Stimulated activated CD8-positive, alpha-beta memory T cell treated with anti-CD3 and anti-CD28 coated beads, Interleukin-4, amount 100 ng/mL, for 1 hour (primary cell): Measurements from ENCODE around the gene USP12.

Experiments used
- DNase-seq, 2 donors: peaks; one replicate each; pipeline ENCODE4 v3.0.0-alpha.2; 2020; ENCODE audit warnings: low read depth in 2 of 2, low spot score in 1 of 2

Gene USP12

DNA sequence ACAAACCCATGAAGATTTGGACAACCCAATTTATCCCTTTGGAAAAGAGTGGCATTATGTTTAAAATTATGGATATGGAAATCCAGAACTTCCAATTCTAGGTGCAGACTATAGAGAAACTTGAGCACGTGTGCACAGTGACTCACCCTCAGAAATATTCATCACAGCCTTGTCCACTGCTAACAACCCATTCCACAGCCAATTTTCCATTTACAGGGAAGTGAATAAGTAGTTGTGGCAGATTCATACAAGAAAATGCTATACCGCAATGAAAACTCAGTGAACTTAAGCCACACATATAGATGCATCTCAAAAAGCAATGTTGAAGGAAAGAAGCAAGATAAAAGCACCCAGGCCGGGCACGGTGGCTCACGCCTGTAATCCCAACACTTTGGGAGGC is 133.3 kb downstream of the USP12 start:
- no peak for DNase-seq

DNA sequence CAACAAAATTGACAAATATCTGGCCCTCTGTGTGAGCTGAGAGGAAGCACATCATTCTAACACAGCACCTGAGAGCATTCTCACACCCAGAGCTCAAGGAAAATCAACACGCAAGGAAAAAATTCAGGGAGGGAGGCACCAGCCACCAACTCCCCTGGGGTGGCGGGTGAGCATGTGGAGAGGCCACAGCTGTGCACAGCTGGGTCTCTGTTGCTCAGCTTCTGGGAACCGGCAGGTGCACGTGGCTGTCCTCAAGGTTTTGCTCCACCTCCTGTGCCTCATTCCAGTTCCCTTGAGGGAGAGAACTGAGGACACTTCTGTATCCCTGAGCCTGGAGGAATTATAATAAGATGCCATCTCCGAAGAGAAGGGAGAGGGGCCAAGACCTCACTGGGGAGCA is 134.0 kb downstream of the USP12 start:
- no peak for DNase-seq

DNA sequence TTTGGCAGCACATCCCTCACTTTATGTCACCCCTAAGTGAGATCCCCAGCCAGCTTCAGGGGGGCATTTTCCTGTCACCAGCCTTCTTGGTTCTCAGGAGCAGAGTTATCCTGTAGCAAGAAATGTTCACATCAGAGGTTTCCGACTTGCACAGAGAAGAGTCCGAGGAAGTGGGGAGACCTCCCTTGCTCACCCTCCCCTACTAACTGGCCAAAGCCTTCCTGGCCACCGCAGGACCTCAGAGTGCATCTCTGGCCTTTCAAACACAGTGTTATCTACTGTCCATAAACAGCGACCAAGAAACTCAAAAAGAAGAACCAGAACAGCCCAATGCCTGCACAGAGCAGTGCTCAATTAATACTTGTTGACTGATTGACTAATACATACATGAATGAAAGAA is 134.4 kb downstream of the USP12 start:
- DNase-seq: no peak

DNA sequence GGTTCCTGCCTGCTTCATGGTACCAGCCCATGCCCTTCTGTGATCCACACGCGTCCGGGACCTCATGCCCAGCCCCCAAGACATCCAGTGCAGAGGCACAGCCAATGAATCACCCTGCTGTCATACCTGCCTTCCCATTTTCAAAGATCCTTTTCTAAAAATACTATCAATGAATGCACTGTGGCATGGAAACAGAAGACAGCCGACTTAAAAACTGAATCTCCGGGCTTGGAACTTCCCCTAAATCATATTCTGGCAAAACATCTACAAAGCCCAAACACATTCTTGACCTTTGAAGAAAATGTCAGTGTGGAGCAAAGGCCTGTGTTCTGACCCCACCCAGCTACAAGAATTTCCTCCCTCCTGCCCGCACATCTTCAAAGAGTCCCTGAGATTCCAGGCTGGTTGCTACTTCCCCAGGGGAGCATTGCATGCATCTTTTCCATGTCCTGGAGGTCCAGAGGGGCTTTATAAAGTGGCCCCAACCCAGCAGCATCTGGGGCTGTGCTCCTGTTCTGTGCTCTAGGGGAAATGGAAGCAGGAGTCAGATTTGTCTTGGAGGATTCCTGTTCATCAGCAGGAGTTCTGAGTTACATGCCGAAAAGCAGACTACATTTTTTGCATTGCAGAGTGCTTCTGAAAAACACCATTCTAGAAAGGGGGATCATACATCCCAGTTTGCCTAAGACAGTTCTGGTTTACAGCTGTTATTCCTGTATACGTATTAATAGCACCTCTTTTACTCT is 135.2 kb downstream of the USP12 start:
- DNase-seq: no peak

DNA sequence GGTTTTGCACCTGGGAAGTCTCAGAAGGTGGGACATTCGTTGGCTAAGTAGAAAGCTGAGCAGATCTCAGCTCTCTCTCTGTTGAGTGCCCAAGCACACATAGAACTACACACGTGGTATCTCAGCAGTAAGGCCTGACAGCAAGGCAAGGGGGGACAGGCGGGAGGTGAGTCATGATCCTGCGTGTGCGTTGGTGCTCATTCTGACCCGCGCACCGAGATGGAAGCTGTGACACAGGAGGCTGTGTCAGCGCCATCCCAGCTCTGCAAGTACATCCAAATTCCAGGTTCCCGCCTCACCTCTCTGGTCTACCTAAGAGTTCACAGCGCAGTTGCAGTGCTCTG is 135.7 kb downstream of the USP12 start:
- DNase-seq: no peak

DNA sequence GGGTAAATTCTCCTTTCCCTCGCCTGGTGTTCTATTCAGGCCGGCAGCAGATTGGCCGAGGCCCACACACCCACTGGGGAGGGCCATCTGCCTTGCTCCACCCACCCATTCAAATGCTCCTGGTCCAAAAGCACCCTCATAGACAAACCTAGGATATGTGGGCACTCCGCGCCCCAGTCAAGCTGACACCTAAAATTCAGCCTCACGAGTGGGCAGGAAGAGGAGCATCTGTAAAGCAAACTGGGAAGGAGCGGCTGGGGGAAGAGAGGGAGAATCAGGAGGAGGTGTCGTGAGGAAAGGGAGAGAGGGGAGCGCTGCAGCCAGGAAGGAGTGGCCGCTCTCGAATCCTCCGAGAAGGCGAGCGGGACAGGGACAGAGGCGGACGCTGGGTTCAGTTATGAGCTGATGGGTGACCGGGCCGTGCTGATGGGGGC is 136.9 kb downstream of the USP12 start:
- DNase-seq: no peak

DNA sequence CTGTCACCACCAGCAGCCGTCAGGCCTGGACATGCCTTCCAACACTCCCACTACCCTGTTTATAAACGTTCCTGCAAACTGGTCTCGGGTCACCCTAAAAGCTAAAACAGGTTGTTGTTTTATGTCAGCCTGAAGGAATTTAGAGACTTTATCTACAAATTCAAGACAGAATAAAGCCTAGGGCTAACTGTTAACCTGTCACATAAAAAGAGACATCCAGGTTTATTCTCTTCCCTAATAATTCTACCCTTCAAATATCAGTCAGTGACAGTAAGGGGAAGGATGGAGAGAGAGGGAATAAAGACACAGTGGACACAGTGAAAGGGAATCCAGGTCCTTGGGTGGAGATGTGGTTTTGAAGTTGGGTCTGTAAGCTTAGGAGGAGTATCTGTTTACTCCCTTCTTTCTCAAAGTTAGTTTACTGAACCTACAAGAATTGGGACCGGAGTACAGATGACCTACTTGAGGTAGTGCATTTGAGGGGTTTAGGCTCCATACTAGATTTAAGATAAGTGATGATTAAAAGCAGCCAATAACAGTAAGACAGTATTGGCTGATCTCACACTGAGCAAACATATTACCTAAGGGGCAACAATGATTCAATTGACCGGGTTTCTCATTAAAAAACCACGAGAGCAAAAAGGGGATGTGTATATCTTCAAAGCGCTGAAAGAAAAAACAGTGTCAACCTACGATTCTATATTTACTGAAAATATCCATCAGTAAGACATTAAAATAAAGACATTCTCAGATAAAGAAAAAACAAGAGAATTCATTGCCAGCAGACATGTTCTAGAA is 142.7 kb downstream of the USP12 start:
- DNase-seq: no peak

DNA sequence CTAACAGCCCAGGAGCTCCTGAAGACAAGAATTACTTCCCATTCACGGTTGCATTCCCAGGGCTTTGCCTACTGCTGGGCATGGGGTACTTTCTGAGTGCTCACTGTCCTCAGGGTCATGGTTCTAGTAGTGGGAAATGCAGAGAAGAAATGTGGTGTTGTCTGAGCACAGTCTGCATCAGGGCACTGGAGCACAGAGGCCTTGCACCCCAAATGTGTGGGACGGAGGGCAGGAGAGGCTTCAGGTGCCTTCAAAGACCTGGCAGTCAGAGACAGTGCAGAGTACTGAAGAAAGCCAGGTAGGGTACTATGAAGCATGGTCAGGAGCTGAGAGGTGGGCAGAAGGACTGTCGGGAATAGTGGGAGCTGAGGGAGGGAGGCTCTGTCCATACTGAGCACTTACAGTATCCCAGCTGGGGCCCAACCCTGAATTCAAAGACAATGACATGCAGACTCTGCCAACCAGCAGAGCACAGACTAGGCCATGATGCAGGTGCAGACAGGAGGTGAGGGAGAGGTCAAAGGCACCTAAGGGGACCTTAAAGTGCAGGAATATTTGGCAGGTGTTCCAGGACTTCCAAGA is 144.4 kb downstream of the USP12 start:
- DNase-seq: no peak

DNA sequence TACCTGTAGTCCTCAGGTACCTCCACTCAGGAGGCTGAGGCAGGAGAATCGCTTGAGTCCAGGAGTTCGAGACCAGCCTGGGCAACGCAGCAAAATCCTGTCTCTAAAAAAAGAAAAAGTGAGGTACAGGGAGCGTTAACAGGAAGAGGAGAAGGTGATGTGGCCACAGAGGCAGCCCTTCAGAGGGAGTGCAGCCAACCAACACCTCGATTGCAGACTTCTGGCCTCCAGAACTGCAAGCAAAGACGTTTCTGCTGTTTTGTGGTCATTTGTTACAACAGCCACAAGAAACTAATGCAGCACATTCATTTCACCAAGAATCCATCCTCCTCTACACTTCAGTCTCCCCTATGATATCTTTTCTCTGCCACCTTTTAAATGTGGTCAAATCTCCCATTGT is 145.2 kb downstream of the USP12 start:
- DNase-seq: no peak

DNA sequence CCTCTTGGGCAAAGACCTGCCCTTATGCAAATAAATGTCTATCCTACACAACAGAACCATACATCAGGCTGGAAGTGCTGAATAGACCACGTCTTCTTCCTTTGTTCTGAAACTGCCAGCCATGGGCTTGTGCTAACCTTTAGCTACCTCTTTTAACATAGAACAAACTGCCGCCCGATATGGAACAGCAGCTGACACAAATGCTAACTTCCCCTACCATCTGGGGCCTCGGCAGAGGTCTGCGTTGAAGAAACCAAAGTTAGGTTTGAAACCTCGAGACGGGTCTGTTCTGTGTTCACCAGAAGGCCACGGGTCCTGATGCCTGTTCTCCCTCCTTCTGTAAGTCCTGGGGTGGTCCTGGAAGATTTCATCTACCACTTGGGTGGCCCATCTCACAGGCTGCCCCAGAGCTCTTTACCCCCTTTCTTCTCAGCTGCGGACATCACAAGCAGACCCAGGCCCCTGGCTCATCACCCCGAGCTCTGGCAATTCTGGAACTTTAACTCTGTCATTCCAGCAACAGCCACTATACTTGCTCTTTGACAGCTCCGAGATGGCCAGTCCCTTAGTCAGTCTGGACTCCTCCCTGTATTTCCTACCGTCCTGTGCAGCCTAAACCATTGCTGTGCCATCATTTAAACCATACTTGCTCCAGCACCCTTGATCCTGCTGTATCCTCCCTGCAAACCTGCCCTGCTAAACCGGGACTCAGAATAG is 146.7 kb downstream of the USP12 start:
- no peak for DNase-seq

DNA sequence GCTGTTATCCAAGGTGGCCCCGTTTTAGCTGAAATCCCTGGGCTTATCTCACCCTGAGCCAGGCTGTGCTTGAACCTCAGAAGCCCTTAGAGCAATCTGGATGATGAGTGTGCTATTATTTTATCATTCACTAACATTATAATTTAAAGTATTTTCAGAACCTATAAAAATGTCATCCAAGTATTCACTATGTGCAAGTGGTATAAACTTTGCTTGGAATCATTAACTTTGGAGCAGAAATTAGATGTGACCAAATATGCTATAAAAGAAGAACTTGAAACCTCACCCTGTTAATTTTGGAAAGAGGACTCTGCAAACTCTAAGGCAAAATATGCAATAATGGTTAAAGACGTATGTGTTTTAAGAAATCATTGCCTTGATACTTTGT is 147.5 kb downstream of the USP12 start:
- no peak for DNase-seq

DNA sequence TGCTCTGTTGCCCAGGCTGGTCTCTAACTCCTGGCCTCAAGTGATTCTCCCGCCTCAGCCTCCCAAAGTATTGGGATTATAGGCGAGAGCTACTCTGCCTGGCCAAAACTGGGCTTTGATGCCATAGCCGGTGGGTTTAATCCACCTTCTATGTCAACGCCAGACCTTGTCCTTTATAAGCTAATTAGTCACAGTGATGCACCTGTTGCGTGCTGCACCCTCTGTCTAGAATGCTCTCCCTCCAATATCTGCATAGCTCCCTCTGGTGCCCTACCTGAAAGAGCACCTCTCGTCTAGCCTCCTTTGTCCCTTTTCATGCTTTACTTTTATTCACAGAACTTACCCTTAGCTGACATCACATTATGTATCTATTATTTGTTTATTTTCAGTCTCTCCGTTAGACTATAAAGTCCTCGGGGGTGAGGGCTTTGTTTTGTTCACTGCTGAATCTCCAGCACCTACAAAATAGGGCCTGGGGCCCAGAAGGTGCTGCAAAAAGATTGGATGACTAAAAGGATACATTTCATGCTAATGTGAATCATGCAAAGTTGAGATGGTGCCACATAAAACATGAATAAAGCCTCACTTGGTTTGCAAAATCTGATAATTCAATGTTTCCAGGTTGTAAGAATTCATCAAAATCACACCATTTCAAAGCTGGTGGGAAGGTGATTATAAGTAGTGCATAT is 148.1 kb downstream of the USP12 start:
- no peak for DNase-seq

DNA sequence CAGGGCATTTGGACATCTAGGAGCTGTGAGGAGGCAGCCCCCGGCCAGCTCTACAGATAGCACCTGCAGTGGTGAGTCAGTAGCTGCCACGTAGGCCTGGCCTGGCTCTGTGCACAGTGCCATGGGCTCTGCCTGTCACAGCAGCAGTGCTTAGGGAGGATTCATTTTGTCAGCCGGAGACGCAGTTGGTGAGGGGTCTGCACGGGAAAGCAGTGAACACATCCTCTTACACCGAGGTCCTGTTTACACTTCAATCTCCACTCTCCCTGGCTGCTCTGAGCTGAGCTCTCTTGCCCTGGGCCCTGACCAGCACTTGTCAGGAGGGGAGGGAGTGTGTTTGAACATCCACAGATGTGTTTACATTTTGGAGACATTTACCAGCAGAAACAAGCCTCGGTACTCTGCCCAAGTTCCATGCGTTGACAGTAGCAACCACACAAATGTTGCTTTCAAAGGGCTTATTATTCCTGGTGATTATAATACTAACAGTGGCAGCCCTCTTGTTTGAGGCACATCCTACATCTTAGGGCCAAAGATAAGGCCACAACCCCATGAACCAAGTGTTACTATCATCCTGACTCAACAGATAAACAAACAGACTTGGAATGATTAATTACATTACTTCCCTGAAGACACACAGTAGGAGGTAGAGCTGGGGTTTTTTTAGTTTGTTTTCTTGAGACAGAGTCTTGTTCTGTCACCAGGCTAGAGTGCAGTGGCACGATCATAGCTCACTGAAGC is 148.9 kb downstream of the USP12 start:
- no peak for DNase-seq

DNA sequence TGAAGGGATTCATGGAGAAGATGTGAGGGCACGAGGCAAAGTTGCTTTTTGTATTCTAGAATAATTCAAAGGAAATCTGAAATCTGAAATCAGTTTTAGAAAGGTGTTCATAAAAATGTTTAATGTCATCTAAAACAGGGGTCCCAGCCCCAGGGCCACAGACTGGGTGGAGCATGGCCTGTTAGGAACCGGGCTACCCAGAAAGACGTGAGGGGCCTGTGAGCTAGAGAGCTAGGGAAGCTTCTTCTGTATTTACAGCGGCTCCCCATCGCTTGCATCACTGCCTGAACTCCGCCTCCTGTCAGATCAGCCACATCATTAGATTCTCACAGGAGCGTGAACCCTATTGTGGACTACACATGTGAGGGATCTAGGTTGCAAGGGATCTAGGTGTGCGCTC is 151.2 kb downstream of the USP12 start:
- no peak for DNase-seq

DNA sequence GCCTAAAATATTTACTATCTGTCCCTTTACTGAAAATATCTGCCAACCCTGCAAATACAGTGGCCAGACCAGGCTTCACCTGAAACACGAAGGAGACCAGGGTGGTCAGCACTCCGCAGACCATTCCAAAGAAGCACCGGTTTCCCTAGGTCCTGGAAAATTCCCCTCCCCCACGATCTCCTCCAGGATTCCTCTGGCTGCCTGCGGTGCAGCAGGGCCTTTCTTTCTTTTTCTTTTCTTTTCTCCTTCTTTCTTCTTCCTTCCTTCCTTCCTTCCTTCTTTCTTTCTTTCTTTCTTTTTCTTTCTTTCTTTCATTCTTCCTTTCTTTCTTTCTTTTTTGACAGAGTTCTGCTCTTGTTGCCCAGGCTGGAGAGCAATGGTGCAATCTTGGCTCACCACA is 152.7 kb downstream of the USP12 start:
- DNase-seq: no peak

DNA sequence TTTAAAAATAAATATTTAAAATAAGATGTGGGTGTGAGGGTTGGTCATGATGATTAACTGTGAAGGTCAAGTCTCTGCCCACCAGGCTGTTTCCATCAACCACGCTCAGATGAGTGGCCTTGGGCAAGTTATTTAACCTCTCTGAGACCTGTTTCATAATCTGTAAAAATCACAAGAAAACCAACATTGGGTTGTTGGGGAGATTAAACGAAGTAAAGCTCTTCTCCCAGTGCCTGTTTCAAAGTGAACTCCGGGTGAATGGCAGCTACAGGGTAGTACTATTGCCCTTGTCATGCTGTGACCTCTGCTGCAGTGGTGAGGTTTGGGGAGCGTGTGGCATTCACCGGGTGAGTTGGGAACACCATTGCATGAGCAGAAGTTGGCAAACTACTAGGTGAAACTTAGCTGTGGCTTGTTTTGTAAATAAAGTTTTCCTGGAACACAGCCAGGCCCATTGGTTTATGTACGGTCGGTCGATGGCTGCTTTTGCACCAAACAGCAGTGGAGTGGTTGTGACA is 153.2 kb downstream of the USP12 start:
- no peak for DNase-seq

DNA sequence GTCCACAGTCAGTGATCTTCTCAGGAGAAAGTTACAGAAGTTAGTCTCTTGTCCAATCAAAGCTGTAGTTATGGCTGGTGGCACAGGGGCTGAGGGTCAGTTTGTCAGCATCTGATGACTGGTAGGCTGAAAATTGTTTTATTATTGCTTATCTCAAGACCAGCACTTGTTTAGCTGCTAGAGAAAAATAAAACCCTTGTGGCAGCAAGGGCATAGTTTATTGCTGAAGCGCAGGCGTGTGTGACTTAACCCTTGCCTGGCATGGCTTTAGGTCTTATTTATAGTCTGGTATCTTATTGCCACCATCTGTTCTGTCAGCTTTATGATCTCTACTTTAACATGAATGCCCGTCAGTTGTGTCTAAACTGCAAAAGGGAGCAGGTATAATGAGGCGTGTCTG is 154.7 kb downstream of the USP12 start:
- no peak for DNase-seq
